Measurements from ENCODE around the gene TRIM47.

GRCh38 chr17:75828076-75828400, 50.3 kb downstream of the TRIM47 start:
- no peak for TF ChIP-seq CTCF (IDR thresholded peaks at IDR 0.05; ENCODE audit: low read length)
- TF ChIP-seq EZH2phosphoT487 (IDR thresholded peaks at IDR 0.05; ENCODE audit: low read length): no peak
- TF ChIP-seq EZH2 (optimal IDR thresholded peaks at IDR 0.05; ENCODE audit: low read depth, low read length): no peak

All from MM.1S (cell line).